Measurements from ENCODE around the gene SNAP29. TPM values are rescaled to one million over a fixed set of nuclear protein-coding genes. Genes with fewer than 3 reads are reported as not detected.

Gene SNAP29
- total RNA-seq, 1 donor from 2014 or later, result 22.9 TPM

- Mint-ChIP-seq H3K27ac (ENCODE audit: unreplicated experiment) (no peak overlapping the region), H3K4me3 (ENCODE audit: unreplicated experiment) (no peak overlapping the region), H3K9me3 (ENCODE audit: unreplicated experiment) (peaks cover under 1% of the 10 kb centered on the region), H3K4me1 (ENCODE audit: low read depth, unreplicated experiment) (peaks cover 19% of the 10 kb centered on the region), H3K36me3 (ENCODE audit: unreplicated experiment) (no peaks in the 10 kb centered on the region), H3K27me3 (ENCODE audit: unreplicated experiment) (peaks cover 2% of the 10 kb centered on the region)
- no peak for TF ChIP-seq CTCF (IDR thresholded peaks at IDR 0.05; ENCODE audit: partially characterized antibody, unreplicated experiment)
- no peak for DNase-seq
Observed at GRCh38 chr22:20863366-20863765, 4.6 kb downstream of the SNAP29 start.

- H3K27ac Mint-ChIP-seq (ENCODE audit: unreplicated experiment), result no peak overlapping the region
- DNase-seq, result no peak
- peaks cover 4% of the 10 kb centered on the region for H3K27me3 Mint-ChIP-seq (ENCODE audit: unreplicated experiment)
- H3K36me3 Mint-ChIP-seq (ENCODE audit: unreplicated experiment), result no peaks in the 10 kb centered on the region
- peak overlapping the region; percentile 52 for H3K4me3 Mint-ChIP-seq (ENCODE audit: unreplicated experiment)
- H3K4me1 Mint-ChIP-seq (ENCODE audit: low read depth, unreplicated experiment), result peaks cover 24% of the 10 kb centered on the region
- TF ChIP-seq CTCF (IDR thresholded peaks at IDR 0.05; ENCODE audit: partially characterized antibody, unreplicated experiment), result no peak
- peaks cover 3% of the 10 kb centered on the region for H3K9me3 Mint-ChIP-seq (ENCODE audit: unreplicated experiment)
Observed at GRCh38 chr22:20864186-20864908, 5.5 kb downstream of the SNAP29 start.

GRCh38 chr22:20865331-20865730, 6.5 kb downstream of the SNAP29 start:
- Mint-ChIP-seq H3K9me3 (ENCODE audit: unreplicated experiment) (peaks cover 3% of the 10 kb centered on the region), H3K4me3 (ENCODE audit: unreplicated experiment) (no peak overlapping the region), H3K27me3 (ENCODE audit: unreplicated experiment) (peaks cover 3% of the 10 kb centered on the region), H3K27ac (ENCODE audit: unreplicated experiment) (no peak overlapping the region), H3K36me3 (ENCODE audit: unreplicated experiment) (no peaks in the 10 kb centered on the region), H3K4me1 (ENCODE audit: low read depth, unreplicated experiment) (peaks cover 24% of the 10 kb centered on the region)
- DNase-seq, result no peak
- TF ChIP-seq CTCF (IDR thresholded peaks at IDR 0.05; ENCODE audit: partially characterized antibody, unreplicated experiment), result no peak

- Mint-ChIP-seq H3K27me3 (ENCODE audit: unreplicated experiment) (peaks cover 3% of the 10 kb centered on the region), H3K4me1 (ENCODE audit: low read depth, unreplicated experiment) (peaks cover 24% of the 10 kb centered on the region), H3K27ac (ENCODE audit: unreplicated experiment) (no peak overlapping the region), H3K9me3 (ENCODE audit: unreplicated experiment) (peaks cover 3% of the 10 kb centered on the region), H3K4me3 (ENCODE audit: unreplicated experiment) (no peak overlapping the region), H3K36me3 (ENCODE audit: unreplicated experiment) (no peaks in the 10 kb centered on the region)
- no peak for DNase-seq
- TF ChIP-seq CTCF (IDR thresholded peaks at IDR 0.05; ENCODE audit: partially characterized antibody, unreplicated experiment), result no peak
Observed at GRCh38 chr22:20865875-20866445, 7.2 kb downstream of the SNAP29 start.

DNA sequence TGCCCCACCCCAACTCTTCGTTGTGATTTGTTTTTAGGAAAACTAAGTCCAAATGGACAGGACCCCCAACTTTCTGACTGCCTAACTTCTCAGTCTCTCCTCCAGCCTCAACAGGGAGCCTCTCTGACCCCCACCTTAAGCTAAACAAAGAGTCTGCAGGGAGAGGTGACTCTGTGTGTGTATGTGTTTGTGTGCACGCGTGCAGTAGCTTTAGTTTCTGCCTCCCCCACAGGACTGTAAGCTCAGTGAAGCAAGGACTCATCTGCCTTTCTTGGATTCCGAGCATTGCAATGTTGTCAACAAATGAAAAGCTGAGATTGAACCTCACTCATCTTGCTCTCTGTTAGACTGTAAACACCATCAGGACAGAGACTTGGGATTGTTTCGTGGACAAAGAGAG, 7.9 kb downstream of the SNAP29 start:
- TF ChIP-seq CTCF (IDR thresholded peaks at IDR 0.05; ENCODE audit: partially characterized antibody, unreplicated experiment), result no peak
- peaks cover 3% of the 10 kb centered on the region for H3K9me3 Mint-ChIP-seq (ENCODE audit: unreplicated experiment)
- no peaks in the 10 kb centered on the region for H3K36me3 Mint-ChIP-seq (ENCODE audit: unreplicated experiment)
- H3K27me3 Mint-ChIP-seq (ENCODE audit: unreplicated experiment), result peaks cover 3% of the 10 kb centered on the region
- H3K4me3 Mint-ChIP-seq (ENCODE audit: unreplicated experiment), result no peak overlapping the region
- H3K4me1 Mint-ChIP-seq (ENCODE audit: low read depth, unreplicated experiment), result peaks cover 24% of the 10 kb centered on the region
- no peak overlapping the region for H3K27ac Mint-ChIP-seq (ENCODE audit: unreplicated experiment)
- DNase-seq, result no peak
